Liver (tissue), 9 donors: ENCODE measurements around the gene PIK3R6. TPM values are rescaled to one million over a fixed set of nuclear protein-coding genes. Genes with fewer than 3 reads are reported as not detected.

ENCODE experiments used
- DNase-seq: peaks from one replicate; pipeline ENCODE4 v3.0.0-alpha.2; 2017; ENCODE audit warnings: low spot score
- H3K27ac ChIP-seq, 2 donors: one replicate each; pipeline ENCODE4 v1.7.0; 2013; ENCODE audit warnings: inconsistent platforms in 2 of 2, low read length in 2 of 2, control low read depth in 1 of 2, low read depth in 1 of 2, mild to moderate bottlenecking in 1 of 2
- H3K27me3 ChIP-seq, 4 donors: one replicate each; pipeline versions ENCODE4 v1.6.1 to v1.7.0; 2013; ENCODE audit warnings: low read length in 3 of 4, inconsistent platforms in 1 of 4, mild to moderate bottlenecking in 1 of 4, moderate library complexity in 1 of 4; ENCODE audit not compliant: control insufficient read depth in 4 of 4, insufficient read depth in 4 of 4
- H3K36me3 ChIP-seq, 4 donors: one replicate each; pipeline versions ENCODE4 v1.6.1 to v1.7.0; 2013; ENCODE audit warnings: low read length in 3 of 4, mild to moderate bottlenecking in 3 of 4, low read depth in 1 of 4, moderate library complexity in 1 of 4; ENCODE audit not compliant: control insufficient read depth in 4 of 4, insufficient read depth in 3 of 4
- H3K4me1 ChIP-seq, 4 donors: one replicate each; pipeline versions ENCODE4 v1.6.1 to v1.7.0; 2013; ENCODE audit warnings: low read length in 3 of 4, mild to moderate bottlenecking in 3 of 4, moderate library complexity in 1 of 4; ENCODE audit not compliant: control insufficient read depth in 4 of 4, insufficient read depth in 4 of 4
- H3K4me3 ChIP-seq, 3 donors: one replicate each; pipeline versions ENCODE4 v1.6.1 to v1.7.0; 2013; ENCODE audit warnings: low read length in 3 of 3, control low read depth in 1 of 3, low read depth in 1 of 3, mild to moderate bottlenecking in 1 of 3
- H3K9ac ChIP-seq, 2 donors: one replicate each; pipeline ENCODE4 v1.7.0; 2013; ENCODE audit warnings: low read length in 2 of 2, mild to moderate bottlenecking in 2 of 2, moderate library complexity in 2 of 2, control low read depth in 1 of 2, low read depth in 1 of 2
- H3K9me3 ChIP-seq, 4 donors: one replicate each; pipeline versions ENCODE4 v1.6.1 to v1.7.0; 2013; ENCODE audit warnings: low read length in 3 of 4; ENCODE audit not compliant: control insufficient read depth in 4 of 4
- ATF3 ChIP-seq: IDR thresholded peaks from 2 replicates; pipeline ENCODE4 v1.6.1; 2016; ENCODE audit warnings: antibody characterized with exemption
- EGR1 ChIP-seq, 2 donors: IDR thresholded peaks; 2 replicates each; pipeline ENCODE4 v1.6.1; 2016 to 2018; ENCODE audit warnings: antibody characterized with exemption in 2 of 2, low read depth in 2 of 2
- FOXA1 ChIP-seq: IDR thresholded peaks from 2 replicates; pipeline ENCODE4 v1.6.1; 2016; ENCODE audit warnings: antibody characterized with exemption
- FOXA2 ChIP-seq: IDR thresholded peaks from 2 replicates; pipeline ENCODE4 v1.6.1; 2016; ENCODE audit warnings: antibody characterized with exemption
- GABPA ChIP-seq, 2 donors: IDR thresholded peaks in 1 of 2; conservative IDR thresholded peaks in 1 of 2; 2 replicates each; pipeline ENCODE4 v1.6.1; 2016; ENCODE audit warnings: antibody characterized with exemption in 2 of 2, mild to moderate bottlenecking in 1 of 2, moderate library complexity in 1 of 2
- HNF4A ChIP-seq, 2 donors: conservative IDR thresholded peaks; 2 replicates each; pipeline ENCODE4 v1.6.1; 2016; ENCODE audit warnings: antibody characterized with exemption in 2 of 2, mild to moderate bottlenecking in 2 of 2
- HNF4G ChIP-seq: IDR thresholded peaks from 2 replicates; pipeline ENCODE4 v1.6.1; 2016; ENCODE audit warnings: antibody characterized with exemption
- JUND ChIP-seq, 2 donors: IDR thresholded peaks; 2 replicates each; pipeline ENCODE4 v1.6.1; 2016; ENCODE audit warnings: antibody characterized with exemption in 2 of 2
- MAX ChIP-seq: IDR thresholded peaks from 2 replicates; pipeline ENCODE4 v1.6.1; 2016; ENCODE audit warnings: antibody characterized with exemption
- NR2F2 ChIP-seq: IDR thresholded peaks from 2 replicates; pipeline ENCODE4 v1.6.1; 2016; ENCODE audit warnings: antibody characterized with exemption
- RAD21 ChIP-seq, 2 donors: IDR thresholded peaks; 2 replicates each; pipeline ENCODE4 v1.6.1; 2016; ENCODE audit warnings: antibody characterized with exemption in 2 of 2, mild to moderate bottlenecking in 2 of 2
- REST ChIP-seq: IDR thresholded peaks from 2 replicates; pipeline ENCODE4 v1.6.1; 2016; ENCODE audit warnings: antibody characterized with exemption, mild to moderate bottlenecking
- RXRA ChIP-seq, 2 donors: IDR thresholded peaks; 2 replicates each; pipeline ENCODE4 v1.6.1; 2017 to 2018; ENCODE audit warnings: antibody characterized with exemption in 2 of 2, mild to moderate bottlenecking in 1 of 2
- SP1 ChIP-seq: IDR thresholded peaks from 2 replicates; pipeline ENCODE4 v1.6.1; 2018; ENCODE audit warnings: antibody characterized with exemption, mild to moderate bottlenecking
- TAF1 ChIP-seq: conservative IDR thresholded peaks from 2 replicates; pipeline ENCODE4 v1.6.1; 2016; ENCODE audit warnings: antibody characterized with exemption, mild to moderate bottlenecking
- YY1 ChIP-seq: IDR thresholded peaks from 2 replicates; pipeline ENCODE4 v1.6.1; 2016; ENCODE audit warnings: antibody characterized with exemption, mild to moderate bottlenecking
- ZBTB33 ChIP-seq: IDR thresholded peaks from 2 replicates; pipeline ENCODE4 v1.6.1; 2016; ENCODE audit warnings: antibody characterized with exemption
- WGBS: extraction: QIAGEN DNeasy Blood & Tissue Kit; methylation state at CpG from one replicate; pipeline ENCODE4 v1.1.7; 2013; 5-methylcytosine and 5-hydroxymethylcytosine counted together
- polyA plus RNA-seq, 2 donors: library from polyadenylated mRNA; stranded (reverse) in 1 of 2; unstranded in 1 of 2; fragments of 200-250 nt in 1 of 2; fragments of >200 nt in 1 of 2; fragmentation: Nextera tagmentation in 1 of 2; extraction: Ambion mirVana in 1 of 2; gene quantifications; one replicate each; pipeline versions ENCODE4 v1.2.1 to v1.2.3, GENCODE V29; 2013 to 2015
- total RNA-seq, 2 donors: library from RNA; depleted of rRNA; stranded (reverse); fragments of >200 nt; gene quantifications; one replicate each; pipeline ENCODE4 v1.2.3, GENCODE V29; 2014
- donor health status: healthy.
- donor health status: healthy.
- donor health status: healthy.
- donor health status: healthy.
- donor health status: healthy.

Gene PIK3R6
- total and polyA plus RNA-seq, 4 donors, result 0.15 to 0.37 (median 0.18) TPM

GRCh38 chr17:8859804-8860430 is 7.6 kb downstream of the PIK3R6 start:
- Histone ChIP-seq H3K36me3 (no peaks in the 10 kb centered on the region), H3K27me3 (peaks cover 0 to 3% (median 0%) of the 10 kb centered on the region in 4 donors), H3K4me3 (no peak overlapping the region), H3K9me3 (peaks cover 0 to 2% (median 0%) of the 10 kb centered on the region in 4 donors), H3K4me1 (no peaks in the 10 kb centered on the region), H3K27ac (no peak overlapping the region), H3K9ac (no peak overlapping the region)
- 84% methylated on average over 14 of the region's 14 CpGs for WGBS
- TF ChIP-seq FOXA2 (no peak), RXRA (IDR thresholded peaks at IDR 0.05) (no peak), YY1 (no peak), MAX (no peak), NR2F2 (no peak), REST (no peak), HNF4A (conservative IDR thresholded peaks at IDR 0.05) (no peak), JUND (IDR thresholded peaks at IDR 0.05) (no peak), HNF4G (no peak), ZBTB33 (no peak), ATF3 (no peak), FOXA1 (no peak), RAD21 (IDR thresholded peaks at IDR 0.05) (no peak), SP1 (no peak), TAF1 (no peak), GABPA (IDR thresholded peaks at IDR 0.05 in 1 of 2, conservative IDR thresholded peaks at IDR 0.05 in 1 of 2) (no peak)
- DNase-seq, result no peak

- 85% methylated on average over 11 of the region's 11 CpGs for WGBS
- H3K4me1 ChIP-seq, result no peaks in the 10 kb centered on the region
Measured at GRCh38 chr17:8859027-8859803, 8.3 kb downstream of the PIK3R6 start.

More at GRCh38 chr17:8859027-8859803, 8.3 kb downstream of the PIK3R6 start:
- no peaks in the 10 kb centered on the region for H3K36me3 ChIP-seq
- peaks cover 0 to 3% (median 0%) of the 10 kb centered on the region in 4 donors for H3K27me3 ChIP-seq
- DNase-seq, result no peak
- H3K9ac ChIP-seq, result no peak overlapping the region
- no peak overlapping the region for H3K4me3 ChIP-seq
- H3K27ac ChIP-seq, result no peak overlapping the region
- peaks cover 0 to 2% (median 0%) of the 10 kb centered on the region in 4 donors for H3K9me3 ChIP-seq
- TF ChIP-seq HNF4A (conservative IDR thresholded peaks at IDR 0.05), result no peak
- no peak for TF ChIP-seq RAD21 (IDR thresholded peaks at IDR 0.05)
- no peak for TF ChIP-seq MAX
- TF ChIP-seq ATF3, result no peak
- TF ChIP-seq TAF1, result no peak
- no peak for TF ChIP-seq RXRA (IDR thresholded peaks at IDR 0.05)
- TF ChIP-seq GABPA (IDR thresholded peaks at IDR 0.05 in 1 of 2, conservative IDR thresholded peaks at IDR 0.05 in 1 of 2), result no peak
- TF ChIP-seq YY1, result no peak
- no peak for TF ChIP-seq FOXA2
- no peak for TF ChIP-seq EGR1 (IDR thresholded peaks at IDR 0.05; ENCODE audit: low read depth in 2 of 2)
- no peak for TF ChIP-seq ZBTB33
